HL-60/S4 treated with phorbol 12-myristate 13-acetate at 8.2 ng/mL for 4 days and 3 days (cell line): ENCODE measurements around the gene WWOX.
"Not testable (repeated sequence)": the region's sequence is repeated elsewhere in the genome, so short reads cannot be mapped to it uniquely, and the experiment has no call there.

Experiments
- in situ Hi-C: fragments of 300-500 bp; cut with MboI; formaldehyde crosslinking; loops from 2 replicates; pipeline ENCODE4 v1.15.0; 2022; ENCODE audit warnings: low sequenced_read_pairs

The WWOX gene

DNA sequence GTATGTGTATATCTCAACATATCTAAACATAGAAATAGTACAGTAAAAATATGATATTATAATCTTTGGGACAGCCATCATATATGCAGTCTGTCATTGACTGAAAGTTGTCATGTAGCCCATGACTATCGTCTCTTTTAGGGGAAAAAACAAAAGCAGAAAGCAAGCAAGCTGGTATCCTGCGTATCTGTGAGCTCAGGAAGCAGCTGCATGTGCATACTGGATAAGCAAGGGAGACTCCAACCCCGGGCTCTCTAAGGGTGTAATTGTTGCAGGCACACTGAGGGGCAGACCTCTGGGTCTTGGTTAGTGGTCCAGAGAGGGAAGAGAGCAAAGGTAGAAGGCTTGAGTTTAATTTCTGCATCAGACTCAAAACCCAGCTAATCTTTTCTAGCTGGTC, 920.0 kb downstream of the WWOX start:
- in situ Hi-C loops, result no loop called here

- in situ Hi-C loops, result no loop called here
Observed at GRCh38 chr16:79021991-79022630, 922.7 kb downstream of the WWOX start.

DNA sequence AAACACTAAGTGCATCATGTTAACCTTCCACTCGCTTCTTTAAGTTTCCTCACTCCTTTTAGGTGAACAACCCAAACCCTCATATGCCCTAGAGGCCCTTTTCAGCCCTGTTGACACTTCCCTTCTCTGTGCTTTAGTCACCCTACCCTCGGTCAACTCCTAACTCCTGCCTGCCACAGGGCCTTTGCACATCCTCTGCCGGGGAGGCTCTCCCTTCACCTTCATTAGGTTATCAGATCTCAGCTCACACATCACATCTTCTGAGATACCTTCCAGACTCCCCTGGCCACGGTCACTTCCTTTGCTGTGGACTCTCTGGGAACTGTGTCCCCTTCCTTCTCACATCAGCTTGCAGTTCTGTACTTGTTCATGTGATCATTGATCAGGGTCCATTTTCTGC, 926.7 kb downstream of the WWOX start:
- in situ Hi-C loops, result no loop called here

DNA sequence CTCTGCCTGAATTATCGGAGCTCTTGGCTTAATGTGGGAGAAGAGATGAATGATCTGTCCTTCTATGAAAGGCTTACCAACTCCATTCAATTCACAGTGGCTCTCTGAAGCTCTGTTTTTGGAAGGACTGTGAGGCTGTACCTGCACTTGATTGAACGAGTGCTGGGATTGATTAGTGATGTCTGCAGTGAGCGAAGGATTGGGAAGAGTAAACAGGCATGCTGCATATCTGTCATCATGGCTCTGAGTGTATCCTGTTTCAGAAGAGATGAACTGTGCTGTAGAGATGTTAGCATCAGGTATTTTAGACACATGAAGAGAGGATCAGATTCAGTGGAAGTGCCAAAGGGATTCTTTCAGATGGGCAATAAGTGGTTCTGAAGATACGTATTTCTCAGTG, 937.1 kb downstream of the WWOX start:
- in situ Hi-C loops, result no loop called here

DNA sequence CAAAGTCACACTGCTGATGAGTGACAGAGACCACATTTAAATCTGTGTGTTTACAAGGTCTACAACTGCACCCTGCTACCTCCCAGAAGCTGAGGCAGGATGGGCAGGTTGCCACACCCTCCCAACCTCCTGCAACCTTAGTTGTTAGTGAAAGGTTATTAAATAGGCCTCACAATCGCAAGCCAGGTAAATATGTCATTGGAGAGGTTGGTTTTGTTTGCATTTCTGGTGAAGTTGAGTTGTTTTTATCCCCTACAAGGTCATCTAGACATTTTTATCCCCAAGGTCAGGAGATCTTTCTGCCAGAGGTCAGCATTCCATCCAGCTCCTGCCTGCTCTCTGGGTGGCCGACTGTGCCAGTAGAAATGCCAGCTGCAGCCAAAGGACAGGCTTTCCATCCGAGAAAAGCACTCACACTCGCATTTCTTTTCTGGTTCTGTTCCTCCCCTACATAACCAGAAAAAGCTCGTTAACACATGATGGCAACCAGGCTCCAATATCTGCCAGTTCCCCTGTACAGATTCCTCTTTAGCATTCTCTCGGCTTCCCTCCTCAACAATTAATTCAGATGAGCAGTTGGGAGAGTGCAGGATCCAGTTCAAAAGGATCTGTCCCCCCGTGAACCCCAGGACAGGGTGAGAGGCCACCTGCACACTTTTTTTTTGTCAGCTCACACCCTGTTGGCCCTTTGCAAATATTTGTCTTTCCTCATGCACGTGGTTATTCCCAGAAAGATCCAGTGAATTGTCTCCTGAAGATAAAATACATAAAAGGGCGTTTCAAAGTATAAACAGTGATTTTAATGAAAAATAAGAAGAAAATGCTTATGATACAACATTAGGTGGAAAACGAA, 938.3 kb downstream of the WWOX start:
- in situ Hi-C loops, result no loop called here

GRCh38 chr16:79041206-79041605, 941.8 kb downstream of the WWOX start:
- in situ Hi-C loops, result no loop called here

- in situ Hi-C loops, result no loop called here
Observed at GRCh38 chr16:79042141-79042540, 942.7 kb downstream of the WWOX start.

- in situ Hi-C loops, result no loop called here
Observed at GRCh38 chr16:79042886-79043285, 943.4 kb downstream of the WWOX start.

GRCh38 chr16:79045191-79045590, 945.7 kb downstream of the WWOX start:
- in situ Hi-C loops, result no loop called here

DNA sequence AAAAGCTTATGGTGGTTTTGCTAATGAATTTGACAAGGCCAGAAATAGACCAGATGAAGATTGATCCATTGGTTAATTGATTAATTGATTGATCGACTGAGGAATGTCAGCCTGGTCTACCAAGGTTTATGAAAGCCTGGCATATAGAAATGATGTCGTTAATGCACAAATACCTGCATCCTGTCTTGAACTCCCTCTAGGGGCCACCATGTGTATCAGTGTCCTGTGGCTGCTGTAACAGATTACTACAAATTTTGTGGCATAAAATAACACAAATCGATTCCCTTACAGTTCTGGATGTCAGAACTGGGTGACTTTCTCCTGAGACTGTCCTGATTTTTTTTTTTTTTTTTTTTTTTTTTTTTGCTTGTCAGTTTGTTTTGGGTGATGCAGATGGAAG, 947.9 kb downstream of the WWOX start:
- in situ Hi-C loops, result no loop called here

DNA sequence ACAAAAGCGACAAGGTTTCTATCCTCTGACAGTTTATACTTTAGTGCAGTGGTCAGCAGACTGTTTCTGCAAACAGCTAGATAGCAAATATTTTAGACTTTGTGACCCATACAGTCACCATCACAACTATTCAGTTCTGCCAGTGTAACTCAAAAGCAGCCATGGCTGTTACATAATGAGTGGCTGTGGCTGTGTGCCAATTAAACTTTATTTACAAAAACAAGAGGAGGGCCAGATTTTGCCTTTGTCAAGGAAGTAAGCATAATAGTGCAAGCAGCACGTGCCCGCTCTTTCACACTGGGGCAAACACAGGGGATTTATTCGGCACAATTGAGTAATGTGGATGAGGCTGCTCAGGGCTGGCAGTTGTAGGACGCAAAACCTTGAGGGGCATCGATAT, 949.6 kb downstream of the WWOX start:
- in situ Hi-C loops, result no loop called here

GRCh38 chr16:79050063-79050462, 950.6 kb downstream of the WWOX start:
- in situ Hi-C loops, result no loop called here

DNA sequence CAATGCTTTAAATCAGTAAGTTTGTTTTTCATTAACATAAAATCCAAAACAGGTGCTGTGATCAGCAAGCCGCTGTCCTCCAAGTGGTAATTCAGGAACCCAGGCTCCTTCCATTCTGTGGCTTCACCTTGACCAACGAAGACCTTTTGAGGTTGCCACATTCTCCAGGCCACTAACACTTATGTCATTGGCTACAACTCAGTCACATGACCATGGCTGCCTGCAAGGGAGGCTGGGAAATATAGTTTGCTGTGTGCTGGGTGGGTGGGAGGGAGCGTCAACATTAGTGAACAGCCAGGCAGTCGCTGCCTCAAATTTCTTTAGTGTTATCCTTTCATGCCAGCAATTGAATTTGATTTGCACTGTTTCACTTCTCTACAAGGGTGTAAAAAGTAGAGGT, 951.9 kb downstream of the WWOX start:
- in situ Hi-C loops, result no loop called here

GRCh38 chr16:79052198-79052597, 952.7 kb downstream of the WWOX start:
- in situ Hi-C loops, result not testable (repeated sequence)

- in situ Hi-C loops, result no loop called here
Observed at GRCh38 chr16:79053577-79053976, 954.1 kb downstream of the WWOX start.

- in situ Hi-C loops, result no loop called here
Observed at GRCh38 chr16:79054211-79054984, 954.9 kb downstream of the WWOX start.

DNA sequence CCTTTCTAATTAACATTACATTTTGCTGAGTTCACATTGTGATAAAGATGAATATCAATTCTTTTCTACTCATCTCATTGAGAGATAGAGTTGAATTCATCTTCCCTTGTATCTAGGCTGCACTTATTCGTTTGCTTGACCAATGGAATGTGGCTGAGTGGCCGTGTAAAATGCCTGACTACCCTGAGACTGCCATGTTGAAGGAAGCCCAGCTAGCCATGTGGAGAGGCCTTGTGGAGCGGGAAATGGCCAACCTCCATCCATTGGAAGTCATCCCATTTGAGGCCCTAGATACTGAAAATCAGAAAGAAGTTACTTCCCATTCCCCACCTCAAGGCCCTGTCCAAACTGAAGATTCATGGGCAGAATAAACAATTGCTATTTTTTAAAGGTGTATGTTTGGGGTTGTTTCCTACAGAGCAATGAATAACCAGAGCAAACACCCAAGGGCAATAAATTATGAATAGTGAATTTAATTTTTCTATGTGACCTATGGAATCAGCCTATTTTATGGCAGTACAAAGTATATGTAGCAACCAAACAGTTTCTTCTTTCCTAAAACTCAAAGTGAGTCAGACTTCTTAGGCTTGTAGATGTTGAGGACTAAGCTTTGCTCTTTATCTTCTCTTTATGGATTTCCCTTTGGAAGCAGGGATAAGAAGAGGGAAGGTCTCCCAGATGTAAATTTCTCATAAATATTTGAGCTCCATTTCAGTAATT, 956.0 kb downstream of the WWOX start:
- in situ Hi-C loops, result no loop called here

GRCh38 chr16:79061181-79061580, 961.7 kb downstream of the WWOX start:
- in situ Hi-C loops, result no loop called here

DNA sequence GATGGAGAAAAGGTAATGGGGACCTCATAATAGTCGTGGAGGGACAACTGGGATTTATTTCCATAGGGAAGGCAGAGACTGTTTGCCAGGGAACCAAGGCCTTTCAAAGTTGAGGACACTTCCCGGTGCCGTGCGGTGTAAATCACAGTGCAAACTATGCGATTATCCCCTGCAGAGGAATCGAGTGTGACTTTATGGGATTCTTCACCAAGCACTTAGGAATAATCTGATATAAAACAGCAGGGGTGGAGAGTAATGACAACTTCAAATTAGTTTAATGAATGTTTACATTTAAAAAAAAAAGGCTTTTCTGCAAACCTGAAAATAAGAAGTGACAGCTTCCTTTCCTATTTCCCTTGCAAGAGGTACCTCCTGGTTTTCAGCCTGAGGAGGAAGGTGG, 962.9 kb downstream of the WWOX start:
- in situ Hi-C loops, result no loop called here

DNA sequence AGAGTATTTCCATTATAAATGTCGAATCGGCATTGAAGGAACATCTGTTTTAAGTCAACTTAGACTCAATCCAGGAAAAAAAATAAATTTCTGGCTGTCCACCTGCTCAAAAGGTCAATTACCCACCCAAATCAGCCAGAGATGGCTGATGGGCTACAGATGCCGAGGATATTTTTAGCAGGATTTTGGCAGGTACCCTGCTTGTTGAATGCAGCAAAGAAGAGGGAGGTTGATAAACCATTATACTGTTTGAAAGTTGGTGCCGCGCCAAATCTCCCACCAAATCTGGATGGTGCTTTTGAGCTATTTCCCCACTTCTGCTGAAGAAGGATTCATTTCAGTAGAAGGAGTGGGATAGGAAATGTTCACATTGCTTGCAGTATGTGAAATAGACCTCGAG, 963.4 kb downstream of the WWOX start:
- in situ Hi-C loops, result no loop called here
